Body of pancreas (tissue), 4 donors: ENCODE results near the gene PACS1.

Source experiments
- CTCF ChIP-seq, 7 experiments: fragments of 450-650 bp in 4 of 7; fragments of 200-600 bp in 3 of 7; sonication (generic) in 3 of 7; IDR thresholded peaks; one replicate each; pipeline ENCODE4 v1.5.1; 2016 to 2019; ENCODE audit warnings: antibody characterized with exemption in 7 of 7
- POLR2A ChIP-seq, 3 donors: fragments of 450-650 bp; IDR thresholded peaks; one replicate each; pipeline ENCODE4 v1.6.1; 2016; ENCODE audit warnings: antibody characterized with exemption in 3 of 3, mild to moderate bottlenecking in 2 of 3

- TF ChIP-seq POLR2A (IDR thresholded peaks at IDR 0.05) = no peak
- no peak for TF ChIP-seq CTCF (IDR thresholded peaks at IDR 0.05)
Observed at GRCh38 chr11:66158156-66158555, 88.1 kb downstream of the PACS1 start.
